Stimulated activated CD4-positive, alpha-beta T cell treated with anti-CD3 and anti-CD28 coated beads, Interleukin-15, amount 100 ng/mL, for 1 hour (primary cell): ENCODE results near the gene SMAD5.

ENCODE experiments used
- DNase-seq, 2 donors: peaks; one replicate each; pipeline ENCODE4 v3.0.0-alpha.2; 2020; ENCODE audit warnings: low read depth in 1 of 2, low spot score in 1 of 2

The SMAD5 gene

GRCh38 chr5:136114414-136115125 lies 18.1 kb upstream of the SMAD5 start:
- DNase-seq, result no peak

DNA sequence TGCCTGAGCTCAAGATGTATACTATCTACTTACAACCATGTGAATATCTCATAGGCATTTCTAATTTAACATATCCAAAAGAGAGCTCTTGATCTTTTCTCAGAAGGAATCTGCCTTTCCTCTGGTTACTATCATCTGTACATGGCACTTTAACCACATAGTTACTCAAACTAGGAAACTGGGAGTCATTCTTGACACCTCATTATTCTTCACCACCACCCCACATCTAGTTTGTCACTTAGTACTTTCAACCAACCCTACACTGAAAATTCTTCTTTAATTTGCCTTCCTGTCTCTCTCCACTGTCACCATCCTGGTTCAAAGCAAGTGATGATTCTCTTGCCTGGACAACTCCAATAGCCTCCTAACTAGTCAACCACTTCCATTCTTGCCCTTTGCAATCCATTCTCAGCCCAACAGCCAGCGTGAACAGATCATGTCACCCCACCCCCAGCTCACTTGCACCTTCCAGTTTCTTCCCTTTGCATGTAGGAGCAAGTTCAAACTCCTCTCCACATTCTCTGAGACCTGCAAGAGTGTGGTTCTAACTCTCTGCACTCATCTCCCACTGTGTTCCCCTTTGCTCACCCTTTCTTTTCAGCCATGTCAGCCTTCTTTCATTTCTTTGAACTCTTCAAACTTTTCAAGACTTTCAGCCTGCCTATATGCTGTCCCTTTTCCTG lies 17.3 kb upstream of the SMAD5 start:
- no peak for DNase-seq

DNA sequence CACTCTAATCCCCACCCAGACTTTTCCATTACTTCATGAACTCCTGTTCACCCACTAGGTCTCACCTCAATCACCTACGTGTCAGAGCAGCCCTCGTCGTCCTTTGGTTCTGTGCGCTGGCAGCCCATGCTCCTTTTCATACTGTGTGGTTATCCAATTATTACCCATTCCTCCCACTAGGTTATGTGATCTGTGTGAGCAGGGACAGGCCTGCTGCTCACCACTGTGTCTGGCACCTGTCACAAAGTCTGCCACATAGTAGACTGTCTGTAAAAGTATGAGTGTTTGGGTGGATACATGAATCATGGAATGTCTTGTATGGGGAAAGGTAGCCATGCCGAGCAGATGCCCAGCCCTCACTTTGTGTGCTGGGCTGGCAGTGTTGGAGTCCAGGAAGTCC lies 12.1 kb upstream of the SMAD5 start:
- DNase-seq, result no peak

GRCh38 chr5:136123236-136123768 lies 9.3 kb upstream of the SMAD5 start:
- DNase-seq, result no peak

DNA sequence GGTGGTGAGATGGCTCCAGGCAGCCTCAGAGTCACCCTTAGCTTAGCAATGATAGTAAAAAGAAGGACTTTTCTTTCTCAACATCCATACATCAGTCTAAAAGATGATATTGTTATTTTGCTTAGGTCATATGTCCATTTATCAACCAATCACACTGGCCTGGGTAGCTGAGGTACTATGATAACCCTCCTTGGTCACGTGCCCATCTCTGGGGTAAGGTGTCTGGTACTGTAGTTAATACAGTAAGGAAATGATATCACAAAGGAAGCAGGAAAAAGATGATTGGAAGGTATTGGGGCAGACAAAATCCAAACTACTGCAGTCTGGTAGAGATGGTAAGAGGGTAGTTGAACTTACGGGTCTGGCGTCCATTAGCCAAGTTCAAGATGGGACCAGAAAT lies 5.1 kb upstream of the SMAD5 start:
- no peak for DNase-seq

DNA sequence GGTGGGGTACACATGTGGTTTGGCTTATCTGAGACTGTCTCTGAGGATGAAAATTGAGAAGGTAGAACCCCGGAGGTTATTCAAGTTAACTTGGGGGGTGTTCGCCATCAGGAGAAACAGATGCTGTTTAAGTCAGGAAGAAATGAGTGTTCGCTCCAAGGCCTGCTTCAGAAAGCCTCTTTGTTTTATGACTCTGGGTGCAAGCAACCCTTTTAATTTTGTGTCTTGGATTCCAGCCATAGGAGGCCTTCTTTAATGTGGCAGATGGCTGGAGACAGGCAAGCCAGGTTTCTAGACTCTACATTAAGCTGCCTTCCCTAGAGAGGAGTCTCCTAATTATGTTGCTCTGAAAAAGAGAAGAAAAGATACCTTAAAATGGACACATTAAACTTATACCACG lies 4.2 kb upstream of the SMAD5 start:
- no peak for DNase-seq

DNA sequence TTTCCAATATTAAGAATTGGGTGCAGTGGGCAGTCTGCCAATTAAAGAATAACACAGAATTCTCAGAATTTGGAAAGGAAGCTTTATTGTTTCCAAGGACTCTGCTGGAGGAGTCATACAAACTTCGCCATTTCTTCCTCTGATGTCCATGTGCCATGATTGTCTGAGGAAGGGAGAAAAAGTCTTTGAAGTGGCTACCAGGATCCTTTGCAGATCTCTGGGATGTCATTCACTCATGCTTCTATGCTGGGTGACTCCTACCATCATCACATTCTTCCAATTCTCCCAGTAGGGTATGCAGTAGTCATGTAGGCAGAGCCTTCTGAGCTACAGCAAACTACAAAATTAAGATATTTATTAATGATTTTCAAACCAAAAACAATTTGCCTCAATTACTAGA lies 3.2 kb upstream of the SMAD5 start:
- no peak for DNase-seq

GRCh38 chr5:136130581-136130980 lies 2.1 kb upstream of the SMAD5 start:
- DNase-seq, result no peak

GRCh38 chr5:136132087-136132486 lies 558 bp upstream of the SMAD5 start:
- no peak for DNase-seq

- DNase-seq, result no peak
Observed at GRCh38 chr5:136133222-136133921, 727 bp downstream of the SMAD5 start.

- no peak for DNase-seq
Observed at GRCh38 chr5:136133922-136134379, 1.3 kb downstream of the SMAD5 start.

DNA sequence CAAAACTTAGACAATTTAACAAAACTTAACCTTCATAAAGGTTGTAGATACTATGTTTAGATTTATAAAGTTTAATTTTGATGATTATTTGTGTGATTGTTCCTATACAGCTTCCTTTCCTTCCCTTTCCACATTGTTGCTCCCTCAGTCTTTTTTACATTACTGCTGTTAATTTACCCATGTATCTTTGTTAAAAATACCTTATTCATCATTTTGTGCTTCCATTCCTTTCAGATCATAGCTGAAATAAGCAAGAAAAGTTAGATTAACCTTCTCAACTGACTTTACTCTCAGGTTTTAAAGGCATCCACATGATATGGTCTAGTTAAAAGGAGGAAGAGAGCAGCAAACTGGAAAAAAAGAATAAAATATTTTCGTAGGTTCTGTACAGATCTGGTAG lies 2.0 kb downstream of the SMAD5 start:
- no peak for DNase-seq

- DNase-seq, result no peak
Observed at GRCh38 chr5:136135536-136135935, 2.9 kb downstream of the SMAD5 start.

GRCh38 chr5:136137497-136138220 lies 5.0 kb downstream of the SMAD5 start:
- no peak for DNase-seq

DNA sequence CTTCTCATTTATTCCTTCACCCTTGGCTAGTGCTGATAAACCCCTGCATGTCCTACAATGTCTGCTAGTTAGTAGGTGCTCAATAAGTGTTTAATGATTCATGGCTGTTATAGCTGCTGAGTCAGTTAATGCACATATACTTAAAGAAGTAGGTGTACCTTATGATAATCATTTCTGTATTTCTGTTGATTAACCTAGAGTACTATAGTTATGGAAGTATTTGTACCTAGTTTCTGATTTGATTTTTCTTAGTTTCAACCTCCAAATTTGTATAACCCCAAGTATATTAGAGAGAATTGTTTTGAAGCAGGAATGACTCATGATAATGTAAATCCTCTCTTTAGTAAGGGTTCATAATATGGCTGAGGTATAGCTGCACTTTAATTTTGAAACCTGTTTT lies 8.9 kb downstream of the SMAD5 start:
- DNase-seq, result no peak

DNA sequence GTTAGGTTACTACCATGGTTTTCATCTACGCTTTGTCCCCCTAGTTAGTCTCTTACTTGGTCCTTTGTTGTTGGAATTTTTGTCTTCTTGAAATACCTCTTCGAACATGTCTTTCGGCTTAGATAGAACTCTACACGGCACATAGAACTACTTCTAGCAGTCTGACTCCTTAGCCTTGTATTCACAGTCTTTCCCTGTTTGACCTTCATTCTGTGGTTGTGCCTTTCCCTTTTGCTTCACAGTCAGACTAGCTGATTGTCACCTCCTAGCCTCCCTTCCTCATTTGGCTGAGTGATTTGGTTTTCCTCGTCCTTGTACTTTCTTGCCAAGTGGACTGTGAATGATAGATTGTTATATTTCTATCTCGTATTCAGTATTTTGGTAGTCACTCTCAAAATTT lies 10.7 kb downstream of the SMAD5 start:
- no peak for DNase-seq

- DNase-seq, result no peak
Observed at GRCh38 chr5:136143763-136144162, 11.1 kb downstream of the SMAD5 start.

DNA sequence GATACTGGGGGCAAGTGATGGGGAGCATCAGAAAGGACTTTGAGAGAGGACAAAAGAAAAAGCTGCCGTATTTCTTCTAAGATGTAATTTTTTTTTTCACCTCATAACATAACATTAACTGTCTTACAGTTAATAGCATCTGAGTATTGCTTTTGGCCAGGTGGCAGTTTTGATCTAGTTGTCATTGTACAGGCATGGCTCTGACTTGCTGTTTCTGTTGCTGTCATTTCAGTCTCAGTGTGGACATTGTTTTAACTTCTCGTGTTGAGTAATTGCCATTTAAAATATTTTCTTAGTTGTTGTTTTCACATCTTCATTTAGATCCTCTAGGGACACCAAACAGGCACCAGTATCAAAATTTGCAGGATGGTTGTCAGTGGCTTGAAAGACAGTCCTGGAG lies 12.4 kb downstream of the SMAD5 start:
- no peak for DNase-seq

DNA sequence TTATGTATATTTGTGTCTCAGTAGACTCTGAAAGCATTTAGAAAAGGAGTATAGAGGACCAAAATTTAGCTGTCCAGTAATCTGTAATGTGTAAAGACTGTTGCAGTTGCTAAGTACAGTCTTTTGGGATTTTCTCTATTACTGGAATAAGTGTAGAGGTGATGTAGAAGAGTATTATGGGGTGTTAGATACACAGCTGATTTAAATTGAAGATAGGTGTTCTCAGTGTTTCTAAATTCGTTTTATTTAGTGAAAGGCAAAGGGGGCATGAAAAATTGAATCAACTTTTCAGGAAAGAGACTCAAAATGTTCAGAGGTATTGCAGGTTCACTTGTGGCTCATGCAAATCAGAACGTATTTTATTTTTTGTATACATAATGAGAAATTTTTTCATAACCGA lies 13.6 kb downstream of the SMAD5 start:
- no peak for DNase-seq

DNA sequence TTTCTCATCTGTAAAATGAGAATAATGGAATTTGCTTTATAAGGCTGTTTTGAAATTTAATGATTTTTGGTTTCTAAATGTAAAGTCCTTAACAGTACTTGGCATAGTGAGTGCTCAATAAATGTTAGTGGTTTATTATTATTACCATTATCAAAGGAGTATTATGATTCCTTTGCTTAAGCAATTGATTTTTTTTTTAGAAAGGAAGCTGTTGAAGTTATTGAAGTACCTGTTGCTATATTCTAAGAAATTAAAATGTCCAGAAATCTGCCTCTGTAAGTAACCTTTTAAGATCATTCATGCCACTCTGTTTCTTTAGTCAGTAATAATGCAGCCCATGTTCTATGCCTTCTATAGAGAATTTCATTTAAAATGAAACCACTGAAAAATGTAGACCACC lies 15.0 kb downstream of the SMAD5 start:
- DNase-seq, result no peak

DNA sequence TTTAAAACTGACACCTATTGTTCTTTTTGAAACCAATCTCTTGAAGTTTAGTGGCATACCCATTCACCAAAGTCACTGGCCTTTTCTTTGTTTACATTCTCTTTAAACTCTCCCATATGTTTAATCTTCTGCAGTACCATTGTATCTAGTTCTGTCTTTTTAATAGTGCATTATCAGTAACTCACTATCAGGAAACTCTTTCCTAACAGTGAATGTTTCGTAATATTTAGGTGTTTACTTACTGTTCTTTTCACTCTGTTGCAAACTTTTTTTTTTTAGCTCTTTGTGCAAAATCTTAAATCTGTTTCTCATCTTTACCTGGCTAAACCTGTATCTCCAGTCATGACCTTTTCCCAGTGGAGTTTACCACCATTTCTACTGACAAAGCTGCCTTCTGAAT lies 17.2 kb downstream of the SMAD5 start:
- DNase-seq, result no peak
